ENCODE results near the gene NMS. TPM values are rescaled to one million over a fixed set of nuclear protein-coding genes. Genes with fewer than 3 reads are reported as not detected.
"Not testable (repeated sequence)": the region's sequence is repeated elsewhere in the genome, so short reads cannot be mapped to it uniquely, and the experiment has no call there.

Gene NMS
- total RNA-seq, 3 donors from 2014 or later = not detected

DNA sequence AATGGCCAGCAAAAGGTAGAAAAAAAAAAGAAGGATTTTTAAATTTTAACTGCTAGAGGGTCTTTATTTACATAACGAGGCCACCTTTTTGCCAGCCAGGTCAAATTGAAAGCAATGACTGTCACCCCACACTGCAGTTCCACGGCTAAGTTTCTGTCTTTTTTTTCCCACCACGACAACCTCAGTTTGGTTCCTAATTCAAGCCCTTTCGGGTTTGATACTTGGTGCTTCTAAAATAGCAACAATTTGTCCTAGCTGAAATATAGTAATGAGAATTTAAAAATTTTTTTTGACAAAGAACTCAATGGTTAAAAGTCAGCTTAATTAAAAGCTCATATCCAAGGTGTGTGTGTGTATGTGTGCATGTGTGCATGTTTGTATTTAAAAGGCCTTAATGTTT lies 16.4 kb upstream of the NMS start:
- H3K4me3 Mint-ChIP-seq = no peak overlapping the region
- no peak for ATAC-seq
- H3K27me3 Mint-ChIP-seq (ENCODE audit: low read depth) = no peaks in the 10 kb centered on the region
- no peak for DNase-seq
- peaks cover 7% of the 10 kb centered on the region for H3K9me3 Mint-ChIP-seq
- H3K4me1 Mint-ChIP-seq (ENCODE audit: low read depth) = no peaks in the 10 kb centered on the region
- H3K36me3 Mint-ChIP-seq (ENCODE audit: insufficient read depth) = no peaks in the 10 kb centered on the region

DNA sequence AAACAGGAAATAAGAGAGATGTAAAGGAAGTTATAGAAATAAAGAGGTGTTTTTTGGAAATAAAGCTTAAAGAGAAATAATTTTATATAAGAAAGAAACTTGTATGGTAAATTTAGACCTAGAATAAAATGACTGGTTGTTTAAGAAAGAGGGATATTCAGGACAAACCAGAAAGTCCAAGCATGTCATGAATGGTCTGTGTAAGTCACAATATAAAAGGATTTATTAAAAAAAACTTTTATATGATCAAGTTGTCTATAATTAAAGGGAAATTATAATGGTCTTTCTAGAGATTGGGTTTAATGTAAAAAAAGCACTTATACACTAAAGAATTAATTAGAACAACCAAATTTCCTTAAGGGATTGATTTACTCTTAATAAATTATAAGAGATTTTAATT lies 13.9 kb upstream of the NMS start:
- H3K27me3 Mint-ChIP-seq (ENCODE audit: low read depth); H3K4me1 Mint-ChIP-seq (ENCODE audit: low read depth); H3K36me3 Mint-ChIP-seq (ENCODE audit: insufficient read depth); ATAC-seq; H3K4me3 Mint-ChIP-seq; DNase-seq: not testable (repeated sequence)
- H3K9me3 Mint-ChIP-seq = peaks cover 17% of the 10 kb centered on the region

DNA sequence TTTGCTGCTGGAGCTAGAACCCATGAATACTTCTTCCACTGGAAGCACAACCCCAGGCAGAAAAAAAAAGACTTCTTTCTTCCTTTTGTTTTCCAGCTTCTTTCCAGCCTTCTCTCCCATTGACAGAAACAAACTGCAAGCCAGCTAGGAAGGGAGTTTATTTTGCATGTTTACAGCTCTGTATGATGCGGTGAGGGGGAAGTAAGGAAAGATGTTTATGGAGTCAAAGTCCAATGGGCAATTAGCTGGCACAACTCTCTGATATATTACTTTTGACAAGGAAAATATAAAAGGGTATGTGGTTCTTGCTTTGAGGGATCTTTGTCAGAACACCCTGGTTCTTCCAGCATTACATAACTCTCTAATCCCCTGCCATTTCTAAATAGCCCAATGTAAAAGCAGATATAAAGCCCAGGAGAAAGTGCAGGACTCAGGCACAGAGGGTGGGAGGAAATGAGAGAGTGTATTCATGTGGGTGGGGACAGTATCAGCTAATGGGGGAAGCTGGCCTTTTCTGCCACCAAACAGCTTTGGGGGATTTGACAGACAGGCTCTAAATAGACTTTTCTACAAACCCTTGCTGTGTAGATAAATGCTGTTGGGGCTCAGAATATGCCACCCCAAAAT lies 9.3 kb upstream of the NMS start:
- H3K4me3 Mint-ChIP-seq = no peak overlapping the region
- DNase-seq = no peak
- H3K36me3 Mint-ChIP-seq (ENCODE audit: insufficient read depth) = no peaks in the 10 kb centered on the region
- ATAC-seq = no peak
- H3K9me3 Mint-ChIP-seq = peaks cover 17% of the 10 kb centered on the region
- no peaks in the 10 kb centered on the region for H3K4me1 Mint-ChIP-seq (ENCODE audit: low read depth)
- peaks cover 3% of the 10 kb centered on the region for H3K27me3 Mint-ChIP-seq (ENCODE audit: low read depth)

DNA sequence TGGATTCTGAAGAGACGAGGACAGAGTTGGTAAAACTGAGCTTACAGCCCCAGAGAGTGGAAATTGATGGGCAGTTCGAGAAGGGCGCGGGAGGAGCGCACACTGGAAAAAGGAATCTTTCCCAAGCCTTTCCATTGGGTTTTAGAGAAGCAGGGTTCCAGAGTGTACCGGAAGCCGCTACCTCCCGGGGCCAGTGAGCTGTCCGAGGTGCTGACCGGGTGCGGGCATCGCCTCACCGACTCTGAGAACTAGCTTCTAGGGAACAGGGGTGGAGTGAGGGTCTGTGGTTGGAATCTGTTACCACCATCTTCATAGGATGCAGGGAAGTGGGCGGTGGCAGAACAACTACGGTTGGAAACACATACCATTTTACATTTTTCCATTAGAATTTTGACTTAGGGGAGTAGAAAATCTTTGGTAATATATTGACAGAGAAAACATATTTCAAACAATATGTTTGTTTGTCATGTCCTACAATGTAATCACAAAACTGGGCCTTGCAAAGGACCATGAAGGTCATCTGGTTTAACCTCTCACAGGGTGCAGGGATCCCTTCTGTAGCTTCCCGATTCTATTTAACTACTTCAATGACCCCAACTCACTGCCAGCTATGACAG lies 724 bp downstream of the NMS start:
- H3K27me3 Mint-ChIP-seq (ENCODE audit: low read depth) = peaks cover 35% of the 10 kb centered on the region
- no peaks in the 10 kb centered on the region for H3K4me1 Mint-ChIP-seq (ENCODE audit: low read depth)
- no peaks in the 10 kb centered on the region for H3K9me3 Mint-ChIP-seq
- H3K4me3 Mint-ChIP-seq = no peak overlapping the region
- no peak for ATAC-seq
- no peaks in the 10 kb centered on the region for H3K36me3 Mint-ChIP-seq (ENCODE audit: insufficient read depth)
- DNase-seq = no peak

DNA sequence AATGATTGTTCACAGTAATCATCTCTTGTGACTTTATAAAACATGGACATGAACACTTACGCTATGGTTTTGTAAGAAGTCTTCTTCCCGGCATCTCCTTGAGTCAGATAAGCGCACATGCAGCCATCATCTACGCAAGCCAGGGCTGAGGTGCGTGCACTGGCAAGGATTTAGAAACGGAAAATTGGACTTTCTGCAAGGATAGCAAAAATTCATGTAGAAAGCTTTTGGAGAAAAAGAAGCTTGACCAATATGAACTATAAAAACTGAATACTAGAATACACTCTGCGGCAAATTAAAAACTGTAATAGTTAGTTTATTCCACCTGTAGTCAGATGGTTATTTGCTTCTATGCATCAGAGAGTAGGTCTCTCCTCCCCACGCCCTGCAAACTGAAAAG lies 6.3 kb downstream of the NMS start:
- H3K27me3 Mint-ChIP-seq (ENCODE audit: low read depth) = peaks cover 18% of the 10 kb centered on the region
- H3K9me3 Mint-ChIP-seq = no peaks in the 10 kb centered on the region
- no peaks in the 10 kb centered on the region for H3K4me1 Mint-ChIP-seq (ENCODE audit: low read depth)
- no peaks in the 10 kb centered on the region for H3K36me3 Mint-ChIP-seq (ENCODE audit: insufficient read depth)
- no peak for DNase-seq
- no peak for ATAC-seq
- H3K4me3 Mint-ChIP-seq = no peak overlapping the region

DNA sequence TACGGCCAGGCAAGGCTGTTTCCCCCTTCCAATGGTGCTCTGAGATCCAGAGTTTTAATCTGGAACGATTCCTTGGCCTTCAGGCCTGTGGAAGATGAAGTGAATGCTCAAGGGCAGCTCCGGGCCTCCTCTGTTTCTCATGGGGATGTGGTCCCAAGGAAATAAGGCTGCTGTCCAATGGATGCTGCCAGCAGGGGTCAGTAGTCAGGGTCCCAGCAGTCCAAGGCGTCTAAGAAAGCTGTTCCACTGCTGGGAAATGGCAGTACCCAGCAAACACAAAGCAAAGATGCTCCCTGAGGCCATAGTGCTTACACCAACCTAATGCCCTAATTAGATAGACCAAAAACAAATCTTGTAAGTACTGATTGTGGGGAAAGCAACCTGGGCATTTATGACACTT lies 12.5 kb downstream of the NMS start:
- H3K4me3 Mint-ChIP-seq = no peak overlapping the region
- H3K36me3 Mint-ChIP-seq (ENCODE audit: insufficient read depth) = no peaks in the 10 kb centered on the region
- peaks cover 10% of the 10 kb centered on the region for H3K27me3 Mint-ChIP-seq (ENCODE audit: low read depth)
- ATAC-seq (no peak), DNase-seq (no peak)
- no peaks in the 10 kb centered on the region for H3K4me1 Mint-ChIP-seq (ENCODE audit: low read depth)
- H3K9me3 Mint-ChIP-seq = no peaks in the 10 kb centered on the region

DNA sequence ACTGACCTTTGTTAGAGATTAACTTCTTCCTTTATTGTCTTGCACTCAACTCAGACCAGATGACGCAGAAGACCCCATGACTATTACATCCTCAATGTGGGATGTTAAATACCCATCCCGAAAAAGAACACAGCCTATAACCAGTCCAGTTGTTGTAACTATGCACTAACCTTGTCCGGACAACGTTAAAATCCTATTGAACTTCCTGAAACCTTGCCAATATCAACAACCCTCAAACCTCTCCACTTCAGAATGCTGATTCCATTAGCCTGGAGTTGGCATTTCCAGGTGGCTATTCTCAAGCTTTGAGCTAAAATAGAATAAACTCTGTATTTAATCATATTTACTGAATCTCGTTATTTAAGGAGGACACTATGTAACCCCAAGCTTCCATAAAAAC lies 13.6 kb downstream of the NMS start:
- H3K27me3 Mint-ChIP-seq (ENCODE audit: low read depth) = peaks cover 3% of the 10 kb centered on the region
- ATAC-seq = no peak
- H3K4me3 Mint-ChIP-seq = no peak overlapping the region

DNA sequence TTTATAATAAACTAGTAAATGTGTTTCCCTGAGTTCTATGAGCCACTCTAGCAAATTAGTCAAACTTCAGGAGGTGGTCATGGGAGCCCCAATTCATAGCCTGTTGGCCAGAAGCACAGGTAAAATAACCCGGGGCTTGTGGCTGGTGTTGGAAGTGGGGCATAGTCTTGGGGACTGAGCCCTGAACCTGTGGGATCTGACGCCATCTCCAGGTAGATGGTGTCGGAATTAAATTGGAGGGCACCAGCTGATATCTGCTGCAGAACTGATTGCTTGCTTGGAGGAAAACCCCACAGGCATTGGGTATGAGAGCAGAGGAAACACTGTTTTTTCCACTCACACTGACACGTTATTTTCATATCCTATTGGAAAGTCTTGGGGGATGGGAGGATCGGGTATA lies 14.1 kb downstream of the NMS start:
- Mint-ChIP-seq H3K27me3 (ENCODE audit: low read depth) (peaks cover 3% of the 10 kb centered on the region), H3K4me3 (no peak overlapping the region), H3K9me3 (no peaks in the 10 kb centered on the region), H3K4me1 (ENCODE audit: low read depth) (no peaks in the 10 kb centered on the region), H3K36me3 (ENCODE audit: insufficient read depth) (no peaks in the 10 kb centered on the region)
- DNase-seq = no peak
- no peak for ATAC-seq

More for the DNA sequence above, 13.6 kb downstream of the NMS start:
- H3K9me3 Mint-ChIP-seq = no peaks in the 10 kb centered on the region
- no peaks in the 10 kb centered on the region for H3K4me1 Mint-ChIP-seq (ENCODE audit: low read depth)
- no peaks in the 10 kb centered on the region for H3K36me3 Mint-ChIP-seq (ENCODE audit: insufficient read depth)
- no peak for DNase-seq

DNA sequence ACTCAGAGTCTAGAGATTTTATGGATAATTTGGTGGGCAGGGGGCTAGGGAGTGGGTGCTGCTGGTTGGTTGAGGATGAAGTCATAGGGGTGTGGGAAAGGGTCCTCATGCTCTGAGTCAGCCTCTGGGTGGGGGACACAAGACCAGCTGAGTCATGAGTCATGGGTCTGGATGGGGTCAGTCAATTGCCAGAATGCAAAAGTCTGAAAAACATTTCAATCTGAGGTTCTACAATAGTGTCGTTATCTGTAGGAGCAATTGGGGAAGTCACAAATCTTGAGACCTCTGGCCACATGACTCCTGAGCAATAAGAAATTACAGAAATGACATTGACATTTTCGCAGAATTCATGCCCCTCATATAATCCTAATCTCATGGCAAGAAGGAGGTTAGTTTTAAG lies 15.1 kb downstream of the NMS start:
- DNase-seq = no peak
- Mint-ChIP-seq H3K27me3 (ENCODE audit: low read depth) (peaks cover 3% of the 10 kb centered on the region), H3K4me3 (no peak overlapping the region), H3K9me3 (no peaks in the 10 kb centered on the region), H3K36me3 (ENCODE audit: insufficient read depth) (no peaks in the 10 kb centered on the region), H3K4me1 (ENCODE audit: low read depth) (no peaks in the 10 kb centered on the region)
- ATAC-seq = no peak

DNA sequence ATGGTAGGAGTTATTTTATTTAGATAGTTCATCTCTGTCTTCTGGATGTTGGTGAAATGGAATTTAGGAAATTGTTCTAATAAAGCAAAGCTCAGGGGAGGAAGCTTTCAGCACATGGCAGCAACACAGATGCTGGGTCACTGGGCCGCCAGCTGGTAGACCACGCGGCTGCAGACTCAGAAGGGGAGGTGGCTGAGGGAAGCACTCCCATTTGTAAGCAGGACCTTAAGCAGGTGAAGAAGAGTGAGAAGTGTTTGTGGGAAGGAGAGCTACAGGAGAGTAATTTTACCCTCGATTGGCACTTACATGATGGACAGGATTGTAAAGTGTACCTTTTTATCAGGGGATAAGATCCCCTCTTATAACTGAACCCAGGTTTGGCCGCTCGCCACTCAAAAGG lies 24.4 kb downstream of the NMS start:
- no peak for ATAC-seq

DNA sequence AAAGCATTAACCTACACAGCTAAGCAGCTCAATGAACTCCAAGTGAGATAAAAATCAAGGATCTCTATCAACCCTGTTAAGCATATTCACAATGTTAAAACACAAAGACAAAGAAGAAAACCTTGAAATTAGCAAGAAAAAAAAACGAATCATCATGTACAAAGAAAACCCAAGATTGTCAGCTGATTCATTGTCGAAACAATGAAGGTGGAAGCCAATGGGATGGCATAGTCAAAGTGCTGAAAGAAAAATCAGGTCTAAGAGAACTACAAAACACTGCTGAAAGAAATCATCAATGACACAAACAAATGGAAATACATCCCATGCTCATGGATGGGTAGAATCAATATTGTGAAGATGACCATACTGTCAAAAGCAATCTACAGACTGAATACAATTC lies 32.5 kb downstream of the NMS start:
- DNase-seq (no peak), ATAC-seq (no peak)
- Mint-ChIP-seq H3K36me3 (ENCODE audit: insufficient read depth) (no peaks in the 10 kb centered on the region), H3K9me3 (peaks cover 32% of the 10 kb centered on the region), H3K4me1 (ENCODE audit: low read depth) (no peaks in the 10 kb centered on the region), H3K4me3 (no peak overlapping the region), H3K27me3 (ENCODE audit: low read depth) (peaks cover 27% of the 10 kb centered on the region)

More for the DNA sequence above, 24.4 kb downstream of the NMS start:
- peaks cover 16% of the 10 kb centered on the region for H3K27me3 Mint-ChIP-seq (ENCODE audit: low read depth)
- H3K4me3 Mint-ChIP-seq = no peak overlapping the region
- no peak for DNase-seq
- H3K9me3 Mint-ChIP-seq = no peaks in the 10 kb centered on the region
- no peaks in the 10 kb centered on the region for H3K4me1 Mint-ChIP-seq (ENCODE audit: low read depth)
- H3K36me3 Mint-ChIP-seq (ENCODE audit: insufficient read depth) = no peaks in the 10 kb centered on the region

DNA sequence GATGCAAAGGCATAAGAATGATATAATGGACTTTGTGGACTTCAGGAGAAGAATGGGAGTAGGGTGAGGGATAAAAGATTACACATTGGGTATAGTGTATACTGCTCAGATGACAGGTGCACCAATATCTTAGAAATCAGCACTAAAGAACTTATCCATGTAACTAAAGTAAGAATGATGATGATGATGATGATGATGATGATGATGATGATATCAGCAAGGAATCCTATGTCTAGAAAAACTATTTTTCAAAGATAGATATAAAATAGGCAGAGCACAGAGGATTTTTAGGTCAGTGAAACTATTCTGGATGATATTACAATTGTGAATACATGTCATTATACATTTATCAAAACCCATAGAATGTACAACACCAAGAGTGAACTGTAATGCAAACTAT lies 34.3 kb downstream of the NMS start:
- DNase-seq (no peak), ATAC-seq (no peak)
- no peak overlapping the region for H3K4me3 Mint-ChIP-seq
- peaks cover 41% of the 10 kb centered on the region for H3K9me3 Mint-ChIP-seq
- H3K4me1 Mint-ChIP-seq (ENCODE audit: low read depth) = no peaks in the 10 kb centered on the region
- peaks cover 23% of the 10 kb centered on the region for H3K27me3 Mint-ChIP-seq (ENCODE audit: low read depth)
- H3K36me3 Mint-ChIP-seq (ENCODE audit: insufficient read depth) = no peaks in the 10 kb centered on the region

DNA sequence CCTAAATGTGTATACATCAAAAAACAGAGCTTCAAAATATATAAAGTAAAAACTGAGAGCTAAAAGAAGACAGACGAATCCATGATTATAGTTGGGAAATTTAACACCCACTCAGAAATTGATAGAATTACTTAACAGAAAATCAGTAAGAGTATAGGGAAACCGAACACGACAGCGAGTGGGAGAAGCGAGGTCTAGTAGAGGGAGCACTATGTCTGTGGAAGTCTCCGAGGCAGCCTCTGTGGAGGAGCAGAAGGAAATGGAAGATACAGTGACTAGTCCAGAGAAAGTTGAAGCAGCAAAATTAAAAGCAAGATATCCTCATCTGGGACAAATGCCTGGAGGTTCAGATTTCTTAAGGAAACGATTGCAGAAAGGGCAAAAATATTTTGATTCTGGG lies 38.8 kb downstream of the NMS start:
- peaks cover 20% of the 10 kb centered on the region for H3K9me3 Mint-ChIP-seq
- H3K27me3 Mint-ChIP-seq (ENCODE audit: low read depth) = peaks cover 5% of the 10 kb centered on the region
- H3K4me1 Mint-ChIP-seq (ENCODE audit: low read depth) = no peaks in the 10 kb centered on the region
- DNase-seq = no peak
- no peaks in the 10 kb centered on the region for H3K36me3 Mint-ChIP-seq (ENCODE audit: insufficient read depth)
- ATAC-seq = no peak
- H3K4me3 Mint-ChIP-seq = no peak overlapping the region

DNA sequence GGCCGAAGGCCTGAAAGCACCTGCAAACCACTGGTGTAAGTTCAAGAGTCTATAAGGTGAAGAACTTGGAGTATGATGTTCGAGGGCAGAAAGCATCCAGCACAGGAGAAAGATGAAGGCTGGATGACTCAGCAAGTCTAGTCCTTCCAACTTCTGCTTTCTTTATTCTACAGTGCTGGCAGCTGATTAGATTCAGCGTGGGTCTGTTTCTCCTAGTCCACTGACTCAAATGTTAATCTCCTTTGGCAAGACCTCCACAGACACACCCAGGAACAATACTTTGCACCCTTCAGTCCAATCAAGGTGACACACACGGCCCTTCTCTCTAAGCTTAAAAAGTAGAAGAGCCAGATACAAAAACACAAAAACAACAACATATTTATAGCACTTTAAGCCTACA lies 43.4 kb downstream of the NMS start:
- no peaks in the 10 kb centered on the region for H3K4me1 Mint-ChIP-seq (ENCODE audit: low read depth)

DNA sequence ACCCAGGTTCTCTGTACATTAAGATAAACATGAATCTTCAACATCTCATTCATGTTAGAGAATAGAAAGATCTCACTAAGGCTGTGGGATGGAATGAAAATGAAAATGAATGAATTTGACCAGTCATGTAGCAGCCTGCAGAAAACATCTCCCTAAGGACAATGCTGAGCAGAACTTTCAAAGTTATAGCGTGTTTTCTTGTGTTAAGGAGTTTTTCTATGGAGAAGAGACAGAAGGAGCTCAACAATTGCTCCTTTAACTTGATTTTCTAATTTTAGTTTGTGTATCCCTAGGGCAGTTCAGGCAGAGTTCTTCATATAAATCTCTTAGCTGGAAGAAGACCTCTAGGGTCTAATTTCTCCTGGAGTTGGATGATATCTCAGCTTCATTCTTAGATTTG lies 47.3 kb downstream of the NMS start:
- DNase-seq (no peak), ATAC-seq (no peak)
- no peaks in the 10 kb centered on the region for H3K27me3 Mint-ChIP-seq (ENCODE audit: low read depth)
- no peaks in the 10 kb centered on the region for H3K36me3 Mint-ChIP-seq (ENCODE audit: insufficient read depth)
- no peak overlapping the region for H3K4me3 Mint-ChIP-seq
- H3K9me3 Mint-ChIP-seq = no peaks in the 10 kb centered on the region
- H3K4me1 Mint-ChIP-seq (ENCODE audit: low read depth) = no peaks in the 10 kb centered on the region

More for the DNA sequence above, 43.4 kb downstream of the NMS start:
- Mint-ChIP-seq H3K9me3 (peaks cover under 1% of the 10 kb centered on the region), H3K27me3 (ENCODE audit: low read depth) (no peaks in the 10 kb centered on the region), H3K36me3 (ENCODE audit: insufficient read depth) (no peaks in the 10 kb centered on the region), H3K4me3 (no peak overlapping the region)
- DNase-seq (no peak), ATAC-seq (no peak)
